KMS-11 (cell line): ENCODE measurements around the gene CTCFL.

Experiments used
- H2AFZ ChIP-seq: fragments of 200-600 bp; sonication (generic); 2 replicates; pipeline ENCODE4 v1.6.1; 2016; ENCODE audit warnings: antibody characterized with exemption, mixed run types, low read depth
- H3K27ac ChIP-seq: fragments of 200-600 bp; sonication (generic); 2 replicates; pipeline ENCODE4 v1.6.1; 2016; ENCODE audit warnings: mild to moderate bottlenecking, mixed run types
- H3K27me3 ChIP-seq: fragments of 200-600 bp; sonication (generic); 2 replicates; pipeline ENCODE4 v1.6.1; 2017; ENCODE audit warnings: mild to moderate bottlenecking, low read depth, mixed run types, moderate library complexity; ENCODE audit not compliant: insufficient read depth
- H3K36me3 ChIP-seq: fragments of 200-600 bp; sonication (generic); 2 replicates; pipeline ENCODE4 v1.6.1; 2017; ENCODE audit warnings: mild to moderate bottlenecking, mixed run types; ENCODE audit not compliant: insufficient read depth
- H3K4me1 ChIP-seq: fragments of 200-600 bp; sonication (generic); 2 replicates; pipeline ENCODE4 v1.6.1; 2016; ENCODE audit warnings: mild to moderate bottlenecking, low read depth, mixed run types; ENCODE audit not compliant: poor library complexity, severe bottlenecking
- H3K4me2 ChIP-seq: fragments of 200-600 bp; sonication (generic); 2 replicates; pipeline ENCODE4 v1.7.0; 2016; ENCODE audit warnings: mild to moderate bottlenecking, mixed run types
- H3K4me3 ChIP-seq: fragments of 200-600 bp; sonication (generic); IDR thresholded peaks from 2 replicates; pipeline ENCODE4 v1.6.1; 2017; ENCODE audit warnings: low read depth, low read length, mixed read lengths; ENCODE audit not compliant: insufficient read depth
- H3K79me2 ChIP-seq: fragments of 200-600 bp; sonication (generic); 2 replicates; pipeline ENCODE4 v1.6.1; 2016; ENCODE audit warnings: low read depth, mixed run types; ENCODE audit not compliant: insufficient read depth
- H3K9ac ChIP-seq: fragments of 200-600 bp; sonication (generic); 2 replicates; pipeline ENCODE4 v1.6.1; 2016; ENCODE audit warnings: mild to moderate bottlenecking, mixed run types
- H4K20me1 ChIP-seq: fragments of 200-600 bp; sonication (generic); 2 replicates; pipeline ENCODE4 v1.6.1; 2016; ENCODE audit warnings: mild to moderate bottlenecking, mixed run types; ENCODE audit not compliant: insufficient read depth
- CTCF ChIP-seq: fragments of 200-600 bp; sonication (generic); conservative IDR thresholded peaks from 2 replicates; pipeline ENCODE4 v1.6.1; 2017; ENCODE audit warnings: low read depth, mild to moderate bottlenecking, antibody characterized with exemption, low read length, moderate library complexity, mixed read lengths

CTCFL gene

GRCh38 chr20:57564180-57564802 lies 39.4 kb upstream of the CTCFL start:
- Histone ChIP-seq H4K20me1 (no peaks in the 10 kb centered on the region), H3K79me2 (no peaks in the 10 kb centered on the region), H3K4me2 (no peak overlapping the region), H3K27ac (no peak overlapping the region), H3K4me1 (no peaks in the 10 kb centered on the region), H2AFZ (no peak overlapping the region), H3K27me3 (peaks cover 94% of the 10 kb centered on the region), H3K36me3 (no peaks in the 10 kb centered on the region), H3K9ac (no peak overlapping the region), H3K4me3 (no peak overlapping the region)
- TF ChIP-seq CTCF: no peak

- Histone ChIP-seq H3K27ac (no peak overlapping the region), H3K36me3 (no peaks in the 10 kb centered on the region), H3K4me3 (no peak overlapping the region), H3K27me3 (peaks cover 94% of the 10 kb centered on the region), H4K20me1 (no peaks in the 10 kb centered on the region), H3K79me2 (no peaks in the 10 kb centered on the region), H3K4me2 (no peak overlapping the region), H3K9ac (no peak overlapping the region), H3K4me1 (no peaks in the 10 kb centered on the region), H2AFZ (no peak overlapping the region)
- TF ChIP-seq CTCF: no peak
Observed at GRCh38 chr20:57563522-57563921, 38.6 kb upstream of the CTCFL start.

- no peaks in the 10 kb centered on the region for H3K4me1 ChIP-seq
- TF ChIP-seq CTCF: no peak
- no peaks in the 10 kb centered on the region for H3K79me2 ChIP-seq
- no peak overlapping the region for H2AFZ ChIP-seq
- no peak overlapping the region for H3K27ac ChIP-seq
- H4K20me1 ChIP-seq: no peaks in the 10 kb centered on the region
- H3K36me3 ChIP-seq: no peaks in the 10 kb centered on the region
- no peak overlapping the region for H3K4me2 ChIP-seq
- H3K27me3 ChIP-seq: peaks cover 95% of the 10 kb centered on the region
- no peak overlapping the region for H3K9ac ChIP-seq
- H3K4me3 ChIP-seq: no peak overlapping the region
Observed at GRCh38 chr20:57562541-57563465, 37.9 kb upstream of the CTCFL start.

- Histone ChIP-seq H3K4me2 (no peak overlapping the region), H3K27ac (no peak overlapping the region), H3K4me3 (no peak overlapping the region), H3K79me2 (no peaks in the 10 kb centered on the region), H2AFZ (no peak overlapping the region), H4K20me1 (no peaks in the 10 kb centered on the region), H3K36me3 (no peaks in the 10 kb centered on the region), H3K4me1 (no peaks in the 10 kb centered on the region), H3K9ac (no peak overlapping the region), H3K27me3 (peaks cover 95% of the 10 kb centered on the region)
- no peak for TF ChIP-seq CTCF
Observed at GRCh38 chr20:57561356-57562279, 36.7 kb upstream of the CTCFL start.
